HG02870 (cell line): Measurements from ENCODE around the gene A3GALT2.

Experiments used
- ATAC-seq: cut with Tn5 transposase; IDR thresholded peaks from one replicate; pipeline ENCODE4 v1.9.1; 2021; ENCODE audit warnings: mild to moderate bottlenecking, moderate library complexity; ENCODE audit not compliant: unreplicated experiment

Gene A3GALT2

DNA sequence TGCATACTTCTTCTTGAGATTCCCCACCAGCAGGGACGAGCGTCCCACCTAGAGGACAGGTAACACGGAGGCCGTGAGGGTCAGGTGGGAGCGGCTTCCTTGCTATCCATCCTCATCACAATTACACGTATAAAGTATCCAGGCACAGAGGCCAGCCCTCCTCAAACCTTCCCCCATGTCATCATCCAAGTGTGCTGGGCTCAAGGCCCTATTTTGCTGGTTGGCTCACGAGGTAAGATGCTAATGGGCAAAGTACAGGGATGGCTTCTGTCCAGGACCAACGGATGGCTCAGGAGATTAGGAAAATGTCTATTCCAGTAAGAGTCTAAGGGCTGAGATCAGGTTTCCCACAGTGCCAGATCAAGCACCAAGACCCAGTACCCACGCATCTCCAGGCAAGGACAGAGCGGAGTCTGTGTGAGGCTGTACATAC lies 11.5 kb upstream of the A3GALT2 start:
- no peak for ATAC-seq

GRCh38 chr1:33331444-33332356 lies 10.8 kb upstream of the A3GALT2 start:
- ATAC-seq = no peak

GRCh38 chr1:33330906-33331305 lies 10.0 kb upstream of the A3GALT2 start:
- ATAC-seq = no peak

DNA sequence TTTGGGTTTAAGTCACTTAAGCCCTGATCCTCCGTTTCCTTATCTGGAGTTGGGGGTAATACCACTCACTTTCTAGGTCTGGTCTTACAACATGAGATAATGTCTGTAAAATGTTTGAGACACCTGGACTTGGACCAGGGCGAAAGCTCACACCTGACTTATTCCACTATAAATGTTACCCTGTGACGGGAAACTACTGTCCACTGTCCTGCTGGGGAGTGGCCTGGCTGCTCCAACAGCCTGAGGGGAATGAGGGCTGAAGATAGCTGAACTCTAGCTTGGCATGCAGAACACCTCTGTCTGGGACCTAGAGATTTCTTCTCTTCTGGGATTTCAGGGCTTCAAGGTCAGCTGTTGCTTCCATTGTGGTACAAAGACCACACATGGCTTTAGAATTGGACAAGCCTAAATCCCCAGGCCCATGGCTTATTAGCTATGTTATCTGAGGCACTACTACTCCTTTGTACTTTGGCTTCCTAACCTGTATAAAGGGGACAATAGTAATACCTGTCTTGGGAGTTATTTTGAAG lies 9.5 kb upstream of the A3GALT2 start:
- no peak for ATAC-seq

- no peak for ATAC-seq
Observed at GRCh38 chr1:33329600-33330305, 8.9 kb upstream of the A3GALT2 start.

- ATAC-seq = no peak
Observed at GRCh38 chr1:33328817-33329216, 7.9 kb upstream of the A3GALT2 start.

GRCh38 chr1:33327587-33328325 lies 6.9 kb upstream of the A3GALT2 start:
- no peak for ATAC-seq

GRCh38 chr1:33326785-33327184 lies 5.9 kb upstream of the A3GALT2 start:
- no peak for ATAC-seq

- no peak for ATAC-seq
Observed at GRCh38 chr1:33324677-33325575, 4.0 kb upstream of the A3GALT2 start.

GRCh38 chr1:33323663-33324477 lies 3.0 kb upstream of the A3GALT2 start:
- no peak for ATAC-seq

DNA sequence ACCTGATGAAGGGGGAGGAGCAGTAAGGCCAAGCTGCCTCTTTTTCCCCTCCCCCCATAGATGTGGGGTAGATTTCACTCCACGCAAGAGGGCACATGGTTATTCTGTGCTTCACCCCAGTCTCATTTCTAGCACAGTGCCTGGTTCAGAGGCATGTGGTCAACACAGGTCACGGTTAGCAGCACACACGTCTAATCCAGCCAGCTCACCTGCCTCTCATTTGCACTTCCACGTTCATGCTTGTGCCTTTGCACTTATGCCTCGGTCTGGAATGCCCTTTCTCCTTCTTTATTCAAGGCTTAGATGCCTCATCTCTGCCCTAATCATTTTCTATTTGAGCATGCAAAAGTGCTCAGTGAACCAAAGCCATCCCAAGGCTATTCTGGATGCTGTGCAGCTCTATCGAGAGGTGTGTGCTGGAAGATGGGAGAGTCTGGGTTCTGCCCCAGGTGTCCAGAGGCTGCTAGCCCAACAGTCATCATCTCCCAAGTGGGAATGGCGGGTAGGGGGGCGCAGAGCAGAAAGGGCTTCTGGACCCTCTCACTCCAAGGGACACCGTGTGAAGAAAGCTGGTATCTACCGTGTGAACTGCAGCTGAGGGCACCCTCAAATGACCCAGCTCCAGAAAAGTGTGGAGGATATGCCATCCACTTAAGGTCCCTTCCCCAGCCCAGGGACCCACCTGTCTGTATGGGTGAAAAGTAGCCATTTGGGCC lies 2.1 kb upstream of the A3GALT2 start:
- ATAC-seq = no peak

DNA sequence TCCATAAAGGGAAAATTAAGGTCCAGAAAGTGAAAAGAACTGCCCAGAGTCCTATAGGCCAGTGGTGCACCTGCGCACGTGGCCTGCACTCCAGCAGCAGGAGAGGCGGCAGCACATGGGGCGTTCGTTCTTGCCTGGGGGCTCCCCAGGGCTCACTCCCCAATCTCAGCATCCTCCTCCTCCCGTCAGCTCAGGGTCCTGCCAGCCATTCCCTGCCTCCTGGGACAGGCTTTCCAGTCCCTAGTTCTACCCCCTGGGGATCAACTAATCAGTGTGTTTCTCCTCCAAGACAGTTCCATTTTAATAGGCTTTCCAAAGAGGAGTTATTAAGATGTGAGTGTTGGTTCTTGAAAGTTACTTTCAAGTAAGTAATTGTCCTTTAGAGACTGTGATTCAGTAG lies 1.2 kb upstream of the A3GALT2 start:
- no peak for ATAC-seq

DNA sequence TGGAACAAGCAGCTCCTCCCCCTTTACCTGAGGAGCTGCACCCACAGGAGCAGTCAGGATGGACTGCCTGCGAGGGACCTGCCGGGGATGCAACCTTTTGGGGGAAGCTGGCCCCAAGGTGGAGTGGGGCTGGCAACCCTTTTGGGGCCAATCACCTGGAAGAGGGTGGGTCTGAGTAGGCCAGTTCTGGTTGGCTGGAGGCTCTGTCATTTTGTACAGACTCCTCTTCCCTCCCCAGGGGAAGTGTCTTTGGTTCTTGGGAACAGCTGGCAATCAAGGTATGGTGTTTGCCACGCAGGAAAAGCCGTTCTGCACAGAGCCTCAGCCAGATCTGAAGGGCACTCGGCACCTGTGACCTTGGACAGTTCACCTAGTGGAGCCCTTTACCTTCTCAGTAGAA lies 280 bp upstream of the A3GALT2 start:
- no peak for ATAC-seq

DNA sequence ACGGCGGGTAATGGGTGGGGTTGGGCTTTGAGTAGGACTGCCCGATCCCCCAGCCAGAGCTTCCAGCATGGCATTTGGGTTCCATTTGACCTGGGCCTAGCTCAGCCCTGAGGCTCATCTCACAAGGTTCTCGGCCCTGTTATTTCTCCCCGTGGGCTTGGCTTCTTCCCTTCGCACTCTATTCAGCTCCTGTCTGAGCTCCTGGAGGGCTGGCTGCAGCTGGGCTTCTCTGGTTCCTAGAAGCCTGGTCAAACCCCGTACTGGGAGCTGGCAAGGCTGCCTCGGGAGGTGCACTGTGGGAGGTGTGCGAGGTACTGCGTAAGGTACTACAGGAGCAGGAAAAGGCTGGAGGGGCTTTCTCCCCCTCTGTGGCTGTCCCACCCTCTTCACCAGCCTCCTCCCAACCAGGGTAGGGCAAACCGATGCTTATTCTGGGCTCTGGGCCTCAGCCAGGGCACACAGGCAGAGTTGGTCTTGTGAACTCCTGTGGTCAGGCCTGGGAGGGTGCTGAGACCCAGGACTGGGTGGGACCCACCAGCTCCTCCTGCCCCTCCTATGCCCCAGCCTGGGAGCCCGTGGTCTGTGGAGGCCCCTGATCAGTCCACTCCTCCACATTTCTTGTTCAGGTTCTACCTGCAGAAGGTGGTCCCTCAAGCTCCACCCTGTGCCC lies 814 bp downstream of the A3GALT2 start:
- ATAC-seq = no peak

GRCh38 chr1:33319186-33319948 lies 1.5 kb downstream of the A3GALT2 start:
- ATAC-seq = no peak

DNA sequence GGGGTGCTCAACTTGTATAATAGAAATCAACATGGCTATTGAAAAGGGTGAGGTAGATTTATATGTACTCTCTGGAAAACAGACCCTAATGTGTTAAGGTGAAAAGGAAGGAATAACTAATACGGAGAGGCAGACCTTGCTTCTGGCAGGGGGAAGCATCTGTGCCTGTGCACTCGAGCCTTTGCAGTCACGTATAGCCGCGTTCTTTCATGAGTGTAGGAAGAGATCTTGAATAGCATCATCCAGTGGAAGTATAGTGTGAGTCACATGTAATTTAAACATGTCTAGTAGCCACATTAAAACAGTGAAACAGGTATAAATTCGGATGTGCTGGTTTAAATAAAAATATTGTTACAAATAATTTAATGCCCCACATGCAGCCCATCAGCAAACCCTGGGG lies 3.0 kb downstream of the A3GALT2 start:
- no peak for ATAC-seq

DNA sequence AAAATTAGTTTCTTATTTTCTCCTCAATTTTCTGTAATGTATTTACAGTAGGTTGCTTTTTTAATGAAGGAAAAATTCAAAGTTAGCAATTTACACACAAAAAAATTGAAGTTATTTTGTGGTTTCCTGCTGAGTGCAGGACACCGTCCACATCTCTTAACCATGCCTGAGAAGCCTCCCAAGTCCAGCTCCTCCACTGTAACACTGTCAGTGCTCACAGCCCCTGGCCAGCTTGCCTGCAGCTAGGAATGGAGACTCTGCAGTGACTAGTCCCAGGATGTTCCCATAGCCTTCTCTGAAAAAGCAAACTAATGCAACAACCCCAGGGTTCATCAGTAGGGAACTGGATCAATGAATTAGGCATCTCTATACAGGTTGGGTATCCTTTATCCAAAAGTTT lies 3.5 kb downstream of the A3GALT2 start:
- no peak for ATAC-seq
